Measurements from ENCODE around the gene P3H3.

GRCh38 chr12:6834254-6834653 is 6.0 kb downstream of the P3H3 start:
- TF ChIP-seq YY1 (IDR thresholded peaks at IDR 0.05; ENCODE audit: borderline replicate concordance in 1 of 3, control insufficient read depth in 1 of 3, extremely low read depth in 1 of 3, insufficient read depth in 3 of 3, insufficient read length in 1 of 3, insufficient replicate concordance in 2 of 3, low read depth in 1 of 3, low read length in 2 of 3) (no peak), NR2C2 (CRISPR knock-in tag; IDR thresholded peaks at IDR 0.05) (no peak), NR2C2 (tag; IDR thresholded peaks at IDR 0.05) (no peak), DNMT1 (IDR thresholded peaks at IDR 0.05) (no peak), ZMIZ1 (IDR thresholded peaks at IDR 0.05; ENCODE audit: low read depth in 2 of 2, low read length in 2 of 2) (no peak), SMC3 (conservative IDR thresholded peaks at IDR 0.05; ENCODE audit: insufficient read depth, low read depth, low read length) (no peak), SUPT5H (IDR thresholded peaks at IDR 0.05) (no peak), CTCF (IDR thresholded peaks at IDR 0.05 in 2 of 3, conservative IDR thresholded peaks at IDR 0.05 in 1 of 3; ENCODE audit: insufficient read depth in 2 of 3, low read depth in 1 of 3, low read length in 3 of 3) (no peak), EZH2 (IDR thresholded peaks at IDR 0.05; ENCODE audit: borderline replicate concordance, low read depth, low read length) (no peak), ZNF253 (CRISPR knock-in tag; conservative IDR thresholded peaks at IDR 0.05) (no peak), ZNF184 (CRISPR knock-in tag; IDR thresholded peaks at IDR 0.05) (no peak), BCLAF1 (IDR thresholded peaks at IDR 0.05; ENCODE audit: borderline replicate concordance in 1 of 2, control insufficient read depth in 1 of 2, low read depth in 2 of 2, low read length in 1 of 2) (no peak), BDP1 (IDR thresholded peaks at IDR 0.05; ENCODE audit: insufficient read depth, insufficient read length) (no peak)

All from K562 (cell line).